Chondrocyte (in vitro differentiated cells): ENCODE data around the gene HABP4. TPM values are rescaled to one million over a fixed set of nuclear protein-coding genes. Genes with fewer than 3 reads are reported as not detected.

Source experiments
- DNase-seq: peaks from one replicate; pipeline ENCODE4 v3.0.0; 2021; ENCODE audit warnings: mixed read lengths, low spot score
- H3K27ac Mint-ChIP-seq: one replicate; pipeline ENCODE4 v1.8.0; 2021; ENCODE audit warnings: mild to moderate bottlenecking, moderate library complexity, mixed read lengths; ENCODE audit not compliant: unreplicated experiment
- H3K27me3 Mint-ChIP-seq: 2 replicates; pipeline ENCODE4 v1.8.0; 2021; ENCODE audit warnings: low read depth, mixed read lengths
- H3K36me3 Mint-ChIP-seq: 2 replicates; pipeline ENCODE4 v1.8.0; 2021; ENCODE audit warnings: low read depth, mixed read lengths
- H3K4me1 Mint-ChIP-seq: 2 replicates; pipeline ENCODE4 v1.8.0; 2021; ENCODE audit warnings: low read depth, mild to moderate bottlenecking, mixed read lengths
- H3K4me3 Mint-ChIP-seq: one replicate; pipeline ENCODE4 v1.8.0; 2021; ENCODE audit warnings: mild to moderate bottlenecking, moderate library complexity, mixed read lengths; ENCODE audit not compliant: unreplicated experiment
- H3K9me3 Mint-ChIP-seq: 2 replicates; pipeline ENCODE4 v1.8.0; 2021; ENCODE audit warnings: low read depth, mixed read lengths
- CTCF ChIP-seq: fragments of 200-600 bp; sonication (generic); IDR thresholded peaks from 2 replicates; pipeline ENCODE4 v1.5.0; 2021; ENCODE audit warnings: antibody characterized with exemption, mild to moderate bottlenecking, moderate library complexity
- total RNA-seq: library from RNA; stranded (reverse); gene quantifications from 3 replicates; pipeline ENCODE4 v1.2.1, GENCODE V29; 2021

HABP4 gene
- total RNA-seq, 1 donor from 2014 or later = 28.9 TPM

- H3K4me1 Mint-ChIP-seq = peaks cover 11% of the 10 kb centered on the region
- DNase-seq = no peak
- no peak for TF ChIP-seq CTCF
- H3K4me3 Mint-ChIP-seq = no peak overlapping the region
- H3K27me3 Mint-ChIP-seq = no peaks in the 10 kb centered on the region
- no peaks in the 10 kb centered on the region for H3K9me3 Mint-ChIP-seq
- no peak overlapping the region for H3K27ac Mint-ChIP-seq
- H3K36me3 Mint-ChIP-seq = no peaks in the 10 kb centered on the region
These were observed 24.3 kb upstream of the HABP4 start for GRCh38 chr9:96425500-96426169.

GRCh38 chr9:96429732-96430131 lies 20.2 kb upstream of the HABP4 start:
- Mint-ChIP-seq H3K36me3 (peaks cover 2% of the 10 kb centered on the region), H3K4me3 (no peak overlapping the region), H3K27me3 (no peaks in the 10 kb centered on the region), H3K4me1 (peaks cover 3% of the 10 kb centered on the region), H3K27ac (no peak overlapping the region), H3K9me3 (no peaks in the 10 kb centered on the region)
- TF ChIP-seq CTCF = no peak
- DNase-seq = no peak

GRCh38 chr9:96430377-96430776 lies 19.6 kb upstream of the HABP4 start:
- no peak for DNase-seq
- no peak overlapping the region for H3K4me3 Mint-ChIP-seq
- no peak for TF ChIP-seq CTCF
- H3K36me3 Mint-ChIP-seq = peaks cover 2% of the 10 kb centered on the region
- no peak overlapping the region for H3K27ac Mint-ChIP-seq
- H3K9me3 Mint-ChIP-seq = peaks cover 3% of the 10 kb centered on the region
- H3K27me3 Mint-ChIP-seq = no peaks in the 10 kb centered on the region
- H3K4me1 Mint-ChIP-seq = peaks cover 3% of the 10 kb centered on the region

GRCh38 chr9:96435345-96435744 lies 14.6 kb upstream of the HABP4 start:
- Mint-ChIP-seq H3K27me3 (no peaks in the 10 kb centered on the region), H3K27ac (no peak overlapping the region), H3K4me1 (no peaks in the 10 kb centered on the region), H3K36me3 (peaks cover 2% of the 10 kb centered on the region), H3K4me3 (no peak overlapping the region), H3K9me3 (peaks cover 3% of the 10 kb centered on the region)
- DNase-seq = no peak
- no peak for TF ChIP-seq CTCF

GRCh38 chr9:96436063-96436455 lies 13.9 kb upstream of the HABP4 start:
- no peak for DNase-seq
- Mint-ChIP-seq H3K4me3 (no peak overlapping the region), H3K9me3 (peaks cover 3% of the 10 kb centered on the region), H3K4me1 (no peaks in the 10 kb centered on the region), H3K36me3 (peaks cover 2% of the 10 kb centered on the region), H3K27me3 (no peaks in the 10 kb centered on the region), H3K27ac (no peak overlapping the region)
- TF ChIP-seq CTCF = no peak
